GM19043 (cell line): ENCODE measurements around the gene ARMH3.

Source experiments
- ATAC-seq: cut with Tn5 transposase; IDR thresholded peaks from one replicate; pipeline ENCODE4 v1.9.1; 2021; ENCODE audit warnings: low read depth; ENCODE audit not compliant: unreplicated experiment

Gene ARMH3

GRCh38 chr10:101902820-101903145 is 153.2 kb downstream of the ARMH3 start:
- no peak for ATAC-seq

- no peak for ATAC-seq
Observed at GRCh38 chr10:101902032-101902819, 153.7 kb downstream of the ARMH3 start.

GRCh38 chr10:101901340-101901739 is 154.6 kb downstream of the ARMH3 start:
- peak; percentile 62 for ATAC-seq

- ATAC-seq, result no peak
Observed at GRCh38 chr10:101897633-101898032, 158.3 kb downstream of the ARMH3 start.

- ATAC-seq, result no peak
Observed at GRCh38 chr10:101896225-101896877, 159.6 kb downstream of the ARMH3 start.

GRCh38 chr10:101895781-101896180 is 160.2 kb downstream of the ARMH3 start:
- no peak for ATAC-seq

GRCh38 chr10:101894742-101895141 is 161.2 kb downstream of the ARMH3 start:
- ATAC-seq, result no peak

- ATAC-seq, result no peak
Observed at GRCh38 chr10:101894266-101894665, 161.7 kb downstream of the ARMH3 start.

GRCh38 chr10:101893510-101894120 is 162.4 kb downstream of the ARMH3 start:
- ATAC-seq, result no peak

- no peak for ATAC-seq
Observed at GRCh38 chr10:101892782-101893391, 163.1 kb downstream of the ARMH3 start.

GRCh38 chr10:101889256-101890210 is 166.4 kb downstream of the ARMH3 start:
- no peak for ATAC-seq

GRCh38 chr10:101888251-101888949 is 167.6 kb downstream of the ARMH3 start:
- ATAC-seq, result no peak

- ATAC-seq, result no peak
Observed at GRCh38 chr10:101887775-101888174, 168.2 kb downstream of the ARMH3 start.

- ATAC-seq, result no peak
Observed at GRCh38 chr10:101886521-101887312, 169.3 kb downstream of the ARMH3 start.

- no peak for ATAC-seq
Observed at GRCh38 chr10:101881036-101881774, 174.8 kb downstream of the ARMH3 start.

- ATAC-seq, result no peak
Observed at GRCh38 chr10:101880232-101880573, 175.8 kb downstream of the ARMH3 start.

GRCh38 chr10:101879456-101880231 is 176.3 kb downstream of the ARMH3 start:
- no peak for ATAC-seq

- no peak for ATAC-seq
Observed at GRCh38 chr10:101878869-101879268, 177.1 kb downstream of the ARMH3 start.
